GM06990 (cell line): ENCODE measurements around the gene FXYD1.
"Not testable (repeated sequence)": the region's sequence is repeated elsewhere in the genome, so short reads cannot be mapped to it uniquely, and the experiment has no call there.

Experiments used
- DNase-seq: peaks from one replicate; pipeline ENCODE4 v3.0.0-alpha.2; 2011; ENCODE audit not compliant: insufficient read length; ENCODE audit errors: extremely low read depth
- H3K27me3 ChIP-seq: replicated peaks from 2 replicates; pipeline ENCODE4 v1.6.0; 2011; ENCODE audit warnings: low read length; ENCODE audit not compliant: control insufficient read depth, insufficient read depth
- H3K36me3 ChIP-seq: 2 replicates; pipeline ENCODE4 v1.5.1; 2011; ENCODE audit warnings: low read length; ENCODE audit not compliant: control insufficient read depth, insufficient read depth
- H3K4me3 ChIP-seq: replicated peaks from 2 replicates; pipeline ENCODE4 v1.5.1; 2011; ENCODE audit warnings: low read depth, mild to moderate bottlenecking, control low read depth, low read length
- CTCF ChIP-seq: IDR thresholded peaks from 2 replicates; pipeline ENCODE4 v1.5.1; 2011; ENCODE audit warnings: low read length, control low read depth, mild to moderate bottlenecking, inconsistent platforms; ENCODE audit not compliant: insufficient read depth, poor library complexity, severe bottlenecking

FXYD1 gene

GRCh38 chr19:35128398-35129057 lies 10.1 kb upstream of the FXYD1 start:
- no peak for DNase-seq
- no peak overlapping the region for H3K4me3 ChIP-seq
- H3K27me3 ChIP-seq, result no peaks in the 10 kb centered on the region; the same call in 1 of the 2 replicates
- H3K36me3 ChIP-seq, result no peaks in the 10 kb centered on the region
- TF ChIP-seq CTCF, result no peak

- not testable (repeated sequence) for H3K36me3 ChIP-seq, DNase-seq, H3K27me3 ChIP-seq, H3K4me3 ChIP-seq
These were observed 8.8 kb upstream of the FXYD1 start for GRCh38 chr19:35129724-35130274.

GRCh38 chr19:35130761-35131720 lies 7.6 kb upstream of the FXYD1 start:
- DNase-seq, result no peak
- TF ChIP-seq CTCF, result no peak
- Histone ChIP-seq H3K27me3 (no peaks in the 10 kb centered on the region; the same call in 1 of the 2 replicates), H3K4me3 (no peak overlapping the region), H3K36me3 (no peaks in the 10 kb centered on the region)

GRCh38 chr19:35132254-35132653 lies 6.4 kb upstream of the FXYD1 start:
- no peak for DNase-seq
- TF ChIP-seq CTCF, result no peak
- Histone ChIP-seq H3K4me3 (no peak overlapping the region), H3K36me3 (no peaks in the 10 kb centered on the region), H3K27me3 (no peaks in the 10 kb centered on the region; the same call in 1 of the 2 replicates)

GRCh38 chr19:35133826-35134225 lies 4.8 kb upstream of the FXYD1 start:
- no peak for TF ChIP-seq CTCF
- no peak for DNase-seq
- Histone ChIP-seq H3K27me3 (no peaks in the 10 kb centered on the region; the same call in 1 of the 2 replicates), H3K4me3 (no peak overlapping the region), H3K36me3 (no peaks in the 10 kb centered on the region)
